ENCODE results near the gene NELFCD.

DNA sequence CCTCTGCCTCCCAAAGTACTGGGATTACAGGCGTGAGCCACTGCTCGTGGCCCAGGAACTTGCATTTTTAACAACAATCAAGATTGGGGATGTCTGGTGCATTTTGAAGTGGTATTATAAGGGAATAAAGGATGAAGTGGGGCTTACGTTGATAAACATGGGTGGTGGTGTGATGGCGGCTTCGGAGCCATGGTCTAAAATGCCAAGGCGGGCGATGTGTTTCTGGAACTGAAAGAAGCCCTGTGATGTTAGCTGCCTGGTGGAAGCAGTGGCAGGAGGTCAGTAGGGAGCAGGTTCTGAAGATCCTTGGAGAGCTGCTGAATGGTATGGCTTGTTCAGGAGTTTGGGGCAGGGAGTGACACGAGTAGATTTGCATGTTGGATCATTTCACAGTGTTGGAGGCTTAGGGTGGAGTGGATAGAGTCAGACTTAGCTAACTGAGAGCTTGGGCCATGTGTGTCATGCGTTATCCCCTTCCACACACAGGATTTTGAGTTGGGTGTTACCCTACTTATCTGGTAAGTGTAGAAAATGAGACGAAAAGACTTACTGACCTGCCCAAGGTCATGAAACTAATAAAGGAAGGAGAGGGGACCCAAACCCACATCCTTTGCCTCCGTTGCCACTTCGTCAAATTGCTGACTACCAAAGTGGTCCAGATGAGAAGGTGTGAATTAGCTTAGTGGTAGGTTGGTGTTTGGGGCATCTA is 1.5 kb downstream of the NELFCD start:
- TF ChIP-seq, protein P1, sequence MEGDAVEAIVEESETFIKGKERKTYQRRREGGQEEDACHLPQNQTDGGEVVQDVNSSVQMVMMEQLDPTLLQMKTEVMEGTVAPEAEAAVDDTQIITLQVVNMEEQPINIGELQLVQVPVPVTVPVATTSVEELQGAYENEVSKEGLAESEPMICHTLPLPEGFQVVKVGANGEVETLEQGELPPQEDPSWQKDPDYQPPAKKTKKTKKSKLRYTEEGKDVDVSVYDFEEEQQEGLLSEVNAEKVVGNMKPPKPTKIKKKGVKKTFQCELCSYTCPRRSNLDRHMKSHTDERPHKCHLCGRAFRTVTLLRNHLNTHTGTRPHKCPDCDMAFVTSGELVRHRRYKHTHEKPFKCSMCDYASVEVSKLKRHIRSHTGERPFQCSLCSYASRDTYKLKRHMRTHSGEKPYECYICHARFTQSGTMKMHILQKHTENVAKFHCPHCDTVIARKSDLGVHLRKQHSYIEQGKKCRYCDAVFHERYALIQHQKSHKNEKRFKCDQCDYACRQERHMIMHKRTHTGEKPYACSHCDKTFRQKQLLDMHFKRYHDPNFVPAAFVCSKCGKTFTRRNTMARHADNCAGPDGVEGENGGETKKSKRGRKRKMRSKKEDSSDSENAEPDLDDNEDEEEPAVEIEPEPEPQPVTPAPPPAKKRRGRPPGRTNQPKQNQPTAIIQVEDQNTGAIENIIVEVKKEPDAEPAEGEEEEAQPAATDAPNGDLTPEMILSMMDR (IDR thresholded peaks at IDR 0.05), result no peak
- TF ChIP-seq POLR2A (IDR thresholded peaks at IDR 0.05), result no peak
